Measurements from ENCODE around the gene IFI30.
"Not testable (repeated sequence)": the region's sequence is repeated elsewhere in the genome, so short reads cannot be mapped to it uniquely, and the experiment has no call there.

The IFI30 gene

GRCh38 chr19:18204394-18205199, 31.0 kb downstream of the IFI30 start:
- DNase-seq, result peak; percentile 66

GRCh38 chr19:18205200-18205892, 31.7 kb downstream of the IFI30 start:
- DNase-seq, result no peak

GRCh38 chr19:18206018-18206417, 32.4 kb downstream of the IFI30 start:
- no peak for DNase-seq

GRCh38 chr19:18208098-18208951, 34.7 kb downstream of the IFI30 start:
- no peak for DNase-seq

- not testable (repeated sequence) for DNase-seq
Observed at GRCh38 chr19:18209912-18210311, 36.3 kb downstream of the IFI30 start.

- DNase-seq, result no peak
Observed at GRCh38 chr19:18211683-18212082, 38.1 kb downstream of the IFI30 start.

- DNase-seq, result no peak
Observed at GRCh38 chr19:18214779-18215433, 41.3 kb downstream of the IFI30 start.

- no peak for DNase-seq
Observed at GRCh38 chr19:18216789-18217188, 43.2 kb downstream of the IFI30 start.

- DNase-seq, result no peak
Observed at GRCh38 chr19:18218159-18218558, 44.5 kb downstream of the IFI30 start.

- no peak for DNase-seq
Observed at GRCh38 chr19:18218600-18218999, 45.0 kb downstream of the IFI30 start.

- no peak for DNase-seq
Observed at GRCh38 chr19:18219911-18220631, 46.5 kb downstream of the IFI30 start.

- DNase-seq, result no peak
Observed at GRCh38 chr19:18220632-18221275, 47.1 kb downstream of the IFI30 start.

- no peak for DNase-seq
Observed at GRCh38 chr19:18221815-18222725, 48.5 kb downstream of the IFI30 start.

GRCh38 chr19:18223860-18224524, 50.4 kb downstream of the IFI30 start:
- DNase-seq, result no peak

- DNase-seq, result peak; percentile 97
Observed at GRCh38 chr19:18224525-18225354, 51.1 kb downstream of the IFI30 start.

GRCh38 chr19:18225355-18225701, 51.7 kb downstream of the IFI30 start:
- DNase-seq, result no peak

- no peak for DNase-seq
Observed at GRCh38 chr19:18225702-18226468, 52.3 kb downstream of the IFI30 start, which contains the start of gene PDE4C. Gene PDE4C (minus strand): TSS chr19:18226438. CDS start chr19:18226415, 23 bp downstream.

Measured in NCI-H1092 (cell line).